ENCODE data around the gene PRDM15. TPM values are rescaled to one million over a fixed set of nuclear protein-coding genes. Genes with fewer than 3 reads are reported as not detected.

Gene PRDM15
- total RNA-seq, 1 donor from 2014 or later: 16.2 TPM

- H3K4me3 Mint-ChIP-seq (ENCODE audit: low read depth): no peak overlapping the region
- H3K9me3 Mint-ChIP-seq: no peaks in the 10 kb centered on the region
- H3K27me3 Mint-ChIP-seq (ENCODE audit: low read depth): peaks cover 68% of the 10 kb centered on the region
- H3K27ac Mint-ChIP-seq: no peak overlapping the region
- intact Hi-C loops (cut with micrococcal nuclease): no loop called here
- H3K4me1 Mint-ChIP-seq (ENCODE audit: low read depth): peaks cover 1% of the 10 kb centered on the region
- no peaks in the 10 kb centered on the region for H3K36me3 Mint-ChIP-seq (ENCODE audit: low read depth)
- no peak for DNase-seq (ENCODE audit: low spot score)
Observed at GRCh38 chr21:41774467-41775148, 104.5 kb downstream of the PRDM15 start.

- Mint-ChIP-seq H3K9me3 (no peaks in the 10 kb centered on the region), H3K4me3 (ENCODE audit: low read depth) (no peak overlapping the region), H3K27ac (no peak overlapping the region), H3K36me3 (ENCODE audit: low read depth) (no peaks in the 10 kb centered on the region), H3K27me3 (ENCODE audit: low read depth) (peaks cover 76% of the 10 kb centered on the region), H3K4me1 (ENCODE audit: low read depth) (peaks cover 16% of the 10 kb centered on the region)
- intact Hi-C loops (cut with micrococcal nuclease): no loop called here
- no peak for DNase-seq (ENCODE audit: low spot score)
Observed at GRCh38 chr21:41772351-41773080, 106.6 kb downstream of the PRDM15 start.

GRCh38 chr21:41771625-41771945, 107.6 kb downstream of the PRDM15 start:
- no peak for DNase-seq (ENCODE audit: low spot score)
- Mint-ChIP-seq H3K27me3 (ENCODE audit: low read depth) (peaks cover 73% of the 10 kb centered on the region), H3K9me3 (no peaks in the 10 kb centered on the region), H3K4me3 (ENCODE audit: low read depth) (no peak overlapping the region), H3K27ac (no peak overlapping the region), H3K36me3 (ENCODE audit: low read depth) (peaks cover 5% of the 10 kb centered on the region), H3K4me1 (ENCODE audit: low read depth) (peaks cover 21% of the 10 kb centered on the region)
- intact Hi-C loops (cut with micrococcal nuclease): no loop called here

- Mint-ChIP-seq H3K9me3 (no peaks in the 10 kb centered on the region), H3K36me3 (ENCODE audit: low read depth) (peaks cover 5% of the 10 kb centered on the region), H3K27me3 (ENCODE audit: low read depth) (peaks cover 73% of the 10 kb centered on the region), H3K4me3 (ENCODE audit: low read depth) (no peak overlapping the region), H3K4me1 (ENCODE audit: low read depth) (peaks cover 21% of the 10 kb centered on the region), H3K27ac (no peak overlapping the region)
- DNase-seq (ENCODE audit: low spot score): no peak
- intact Hi-C loops (cut with micrococcal nuclease): no loop called here
Observed at GRCh38 chr21:41770901-41771624, 108.1 kb downstream of the PRDM15 start.

- Mint-ChIP-seq H3K27me3 (ENCODE audit: low read depth) (peaks cover 73% of the 10 kb centered on the region), H3K4me3 (ENCODE audit: low read depth) (no peak overlapping the region), H3K9me3 (no peaks in the 10 kb centered on the region), H3K36me3 (ENCODE audit: low read depth) (peaks cover 5% of the 10 kb centered on the region), H3K27ac (no peak overlapping the region), H3K4me1 (ENCODE audit: low read depth) (peaks cover 21% of the 10 kb centered on the region)
- intact Hi-C loops (cut with micrococcal nuclease): no loop called here
- no peak for DNase-seq (ENCODE audit: low spot score)
Observed at GRCh38 chr21:41769933-41770332, 109.2 kb downstream of the PRDM15 start.

GRCh38 chr21:41769521-41769920, 109.6 kb downstream of the PRDM15 start:
- Mint-ChIP-seq H3K36me3 (ENCODE audit: low read depth) (peaks cover 5% of the 10 kb centered on the region), H3K27me3 (ENCODE audit: low read depth) (peaks cover 73% of the 10 kb centered on the region), H3K4me3 (ENCODE audit: low read depth) (no peak overlapping the region), H3K9me3 (no peaks in the 10 kb centered on the region), H3K27ac (no peak overlapping the region), H3K4me1 (ENCODE audit: low read depth) (peaks cover 21% of the 10 kb centered on the region)
- no peak for DNase-seq (ENCODE audit: low spot score)
- intact Hi-C loops (cut with micrococcal nuclease): no loop called here

- no peaks in the 10 kb centered on the region for H3K9me3 Mint-ChIP-seq
- H3K27ac Mint-ChIP-seq: no peak overlapping the region
- peaks cover 74% of the 10 kb centered on the region for H3K27me3 Mint-ChIP-seq (ENCODE audit: low read depth)
- H3K36me3 Mint-ChIP-seq (ENCODE audit: low read depth): peaks cover 5% of the 10 kb centered on the region
- H3K4me1 Mint-ChIP-seq (ENCODE audit: low read depth): peaks cover 21% of the 10 kb centered on the region
- no peak for DNase-seq (ENCODE audit: low spot score)
- peak overlapping the region; percentile 54 for H3K4me3 Mint-ChIP-seq (ENCODE audit: low read depth)
- intact Hi-C loops (cut with micrococcal nuclease): no loop called here
Observed at GRCh38 chr21:41769111-41769510, 110.0 kb downstream of the PRDM15 start.

- H3K4me1 Mint-ChIP-seq (ENCODE audit: low read depth): peaks cover 21% of the 10 kb centered on the region
- no peak for DNase-seq (ENCODE audit: low spot score)
- H3K27ac Mint-ChIP-seq: no peak overlapping the region
- H3K36me3 Mint-ChIP-seq (ENCODE audit: low read depth): peaks cover 5% of the 10 kb centered on the region
- H3K4me3 Mint-ChIP-seq (ENCODE audit: low read depth): peak overlapping the region; percentile 54
- intact Hi-C loops (cut with micrococcal nuclease): no loop called here
- H3K9me3 Mint-ChIP-seq: no peaks in the 10 kb centered on the region
- peaks cover 74% of the 10 kb centered on the region for H3K27me3 Mint-ChIP-seq (ENCODE audit: low read depth)
Observed at GRCh38 chr21:41768437-41769042, 110.6 kb downstream of the PRDM15 start.

- H3K4me1 Mint-ChIP-seq (ENCODE audit: low read depth): peaks cover 21% of the 10 kb centered on the region
- no peaks in the 10 kb centered on the region for H3K9me3 Mint-ChIP-seq
- H3K27ac Mint-ChIP-seq: no peak overlapping the region
- no peak for DNase-seq (ENCODE audit: low spot score)
- H3K27me3 Mint-ChIP-seq (ENCODE audit: low read depth): peaks cover 79% of the 10 kb centered on the region
- intact Hi-C loops (cut with micrococcal nuclease): no loop called here
- peak overlapping the region; percentile 71 for H3K4me3 Mint-ChIP-seq (ENCODE audit: low read depth)
- H3K36me3 Mint-ChIP-seq (ENCODE audit: low read depth): peaks cover 5% of the 10 kb centered on the region
Observed at GRCh38 chr21:41767606-41768436, 111.3 kb downstream of the PRDM15 start.

- no peak for DNase-seq (ENCODE audit: low spot score)
- Mint-ChIP-seq H3K9me3 (no peaks in the 10 kb centered on the region), H3K27ac (no peak within 1 kb of the TSS), H3K4me1 (ENCODE audit: low read depth) (peaks cover 21% of the 10 kb centered on the region), H3K4me3 (ENCODE audit: low read depth) (peak within 1 kb of the TSS; percentile 71), H3K27me3 (ENCODE audit: low read depth) (peaks cover 81% of the 10 kb centered on the region), H3K36me3 (ENCODE audit: low read depth) (peaks cover 5% of the 10 kb centered on the region)
- intact Hi-C loops (cut with micrococcal nuclease): no loop called here
Observed at GRCh38 chr21:41766883-41767605, 112.1 kb downstream of the PRDM15 start, which contains the start of gene RIPK4. Gene RIPK4, minus strand, starts transcription at chr21:41767052. Its CDS starts 11 bp downstream, at chr21:41767041.

- Mint-ChIP-seq H3K36me3 (ENCODE audit: low read depth) (peaks cover 5% of the 10 kb centered on the region), H3K27me3 (ENCODE audit: low read depth) (peaks cover 87% of the 10 kb centered on the region), H3K27ac (no peak overlapping the region), H3K4me3 (ENCODE audit: low read depth) (no peak overlapping the region), H3K9me3 (no peaks in the 10 kb centered on the region), H3K4me1 (ENCODE audit: low read depth) (peaks cover 23% of the 10 kb centered on the region)
- intact Hi-C loops (cut with micrococcal nuclease): no loop called here
- DNase-seq (ENCODE audit: low spot score): no peak
Observed at GRCh38 chr21:41765973-41766882, 112.9 kb downstream of the PRDM15 start.
